HG02973 (cell line): ENCODE results near the gene MYH4.

Experiments
- ATAC-seq: cut with Tn5 transposase; IDR thresholded peaks from one replicate; pipeline ENCODE4 v1.9.1; 2021; ENCODE audit warnings: moderate library complexity; ENCODE audit not compliant: unreplicated experiment

MYH4 gene

DNA sequence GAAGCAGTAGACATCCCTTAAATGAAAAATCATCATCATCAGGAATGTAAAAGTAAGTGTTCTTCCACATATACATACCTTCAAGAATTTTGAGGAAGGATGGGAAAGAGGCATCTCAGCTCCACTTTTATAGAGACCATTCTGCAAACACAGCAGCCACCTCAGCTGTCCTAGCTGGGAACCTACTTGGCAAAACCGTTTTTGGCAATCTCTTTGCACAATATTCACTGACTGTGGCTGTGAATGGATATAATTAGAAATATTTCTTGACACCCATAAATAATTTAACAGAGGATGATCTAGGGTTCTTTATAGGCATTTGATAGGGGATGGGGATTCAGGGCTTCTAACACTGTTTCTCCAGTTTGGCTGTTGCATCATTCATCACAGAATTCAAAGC is at the start of gene MYH4:
MYH4 (minus strand) TSS at position 101 of the 400 bp plus-strand sequence. CDS start 2,814 bp downstream, outside the sequence.
- no peak for ATAC-seq

DNA sequence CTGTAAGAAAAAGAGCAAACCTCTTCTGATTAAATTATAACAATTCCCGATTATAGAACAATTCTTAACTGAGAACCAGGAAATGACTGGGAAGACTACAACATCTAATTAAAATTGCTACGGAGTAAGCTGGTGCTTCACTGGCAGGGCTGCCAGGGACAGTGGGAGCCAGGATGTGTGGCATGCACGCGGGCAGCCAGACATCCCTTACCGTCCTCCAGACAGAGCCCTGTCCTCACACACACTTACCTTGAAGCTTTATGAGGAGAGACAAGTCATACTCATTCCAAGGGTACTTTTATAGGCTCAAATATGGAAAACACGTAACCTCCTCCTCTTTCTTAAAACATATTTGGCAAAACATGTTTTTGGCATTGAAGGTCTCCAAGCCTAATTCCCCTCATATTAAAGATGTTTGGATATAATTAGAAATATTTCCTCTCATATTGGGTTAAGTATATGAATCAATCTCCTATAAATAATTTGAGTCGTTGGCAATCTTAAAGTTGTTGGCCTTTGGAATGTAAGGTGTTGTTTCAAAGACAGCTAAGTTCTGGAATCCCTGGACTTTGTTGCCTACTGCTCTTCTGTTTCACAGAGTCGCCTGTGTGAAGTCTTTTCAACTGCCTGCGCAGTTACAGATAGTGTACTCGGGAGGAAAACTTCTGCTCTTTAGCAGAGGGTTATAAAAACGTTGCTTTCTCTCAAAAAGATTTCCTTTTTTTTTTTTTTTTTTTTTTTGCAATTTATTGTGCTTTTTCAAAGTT is 49.1 kb upstream of the MYH4 start, which contains the start of gene MYH1:
MYH1 (minus strand) TSS at position 272 of the 767 bp plus-strand sequence. CDS start 1,900 bp downstream, outside the sequence.
- no peak for ATAC-seq

DNA sequence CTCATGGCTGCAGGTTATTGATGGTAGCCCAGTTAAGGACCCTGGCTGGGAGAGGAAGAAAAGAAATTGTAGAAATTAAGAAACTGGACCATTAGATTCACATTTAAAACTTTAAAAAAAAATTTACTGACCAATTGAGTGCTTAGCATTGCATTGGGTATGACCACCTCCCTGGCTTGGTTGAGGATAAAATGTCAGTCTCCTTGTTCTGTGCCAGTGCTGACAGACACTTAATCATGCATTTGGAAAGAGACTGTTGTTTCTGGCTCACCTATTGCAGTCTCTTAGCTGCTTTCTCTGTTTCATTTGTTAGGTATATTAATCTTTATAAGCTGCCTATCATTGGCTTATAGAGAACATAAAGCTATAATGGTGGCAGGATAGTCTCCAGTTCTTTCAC is 47.3 kb upstream of the MYH4 start:
- no peak for ATAC-seq

DNA sequence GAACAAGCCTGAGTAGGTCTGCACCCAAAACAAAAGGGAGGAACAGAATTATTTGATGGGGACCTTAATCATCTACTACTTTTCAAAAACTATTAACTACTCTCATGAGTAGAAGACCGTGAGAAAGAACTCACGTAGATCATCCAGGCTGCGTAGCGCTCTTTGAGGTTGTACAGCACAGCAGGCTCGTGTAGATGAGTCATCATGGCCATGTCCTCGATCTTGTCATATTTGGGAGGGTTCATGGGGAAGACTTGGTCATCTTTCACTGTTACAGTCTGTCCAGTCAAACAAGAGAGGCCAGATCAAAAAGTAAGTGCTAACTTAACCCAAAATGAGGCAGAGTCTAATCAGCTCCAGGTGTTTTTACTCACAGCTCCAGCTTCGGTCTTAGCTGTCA is 46.7 kb upstream of the MYH4 start:
- ATAC-seq, result no peak

DNA sequence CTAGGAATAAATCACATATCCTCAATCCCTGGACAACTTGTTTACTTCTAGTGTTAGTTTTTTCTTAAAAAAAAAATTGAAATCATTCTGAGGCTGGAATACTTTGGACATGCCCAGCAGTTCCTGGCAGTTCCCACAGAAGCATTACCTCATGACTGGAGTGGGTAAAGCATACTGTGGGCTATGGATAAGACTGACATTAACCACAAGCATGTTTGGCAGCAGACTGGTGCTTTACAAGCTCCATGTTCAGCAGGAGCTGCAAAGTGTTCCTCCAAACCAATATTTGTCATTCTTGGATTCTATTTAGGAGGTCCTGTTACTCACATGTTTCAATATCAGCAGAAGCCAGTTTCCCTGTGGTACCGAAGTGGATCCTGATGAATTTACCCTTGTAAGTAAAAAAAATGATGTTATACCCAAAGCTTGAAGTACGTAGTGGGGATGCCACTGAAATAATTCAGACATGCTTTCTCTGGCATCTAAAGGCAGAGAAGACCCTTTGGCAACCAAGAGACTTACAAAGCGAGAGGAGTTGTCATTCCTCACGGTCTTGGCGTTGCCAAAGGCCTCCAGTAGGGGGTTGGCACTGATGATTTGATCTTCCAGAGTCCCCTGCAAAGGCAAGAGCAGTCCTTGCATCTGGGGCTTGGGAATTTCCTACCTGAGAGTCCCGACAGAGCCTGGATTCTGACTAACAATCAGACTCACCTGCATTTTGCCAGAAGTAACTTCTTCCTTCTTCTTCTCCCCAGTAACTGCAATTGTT is 44.1 kb upstream of the MYH4 start:
- no peak for ATAC-seq

DNA sequence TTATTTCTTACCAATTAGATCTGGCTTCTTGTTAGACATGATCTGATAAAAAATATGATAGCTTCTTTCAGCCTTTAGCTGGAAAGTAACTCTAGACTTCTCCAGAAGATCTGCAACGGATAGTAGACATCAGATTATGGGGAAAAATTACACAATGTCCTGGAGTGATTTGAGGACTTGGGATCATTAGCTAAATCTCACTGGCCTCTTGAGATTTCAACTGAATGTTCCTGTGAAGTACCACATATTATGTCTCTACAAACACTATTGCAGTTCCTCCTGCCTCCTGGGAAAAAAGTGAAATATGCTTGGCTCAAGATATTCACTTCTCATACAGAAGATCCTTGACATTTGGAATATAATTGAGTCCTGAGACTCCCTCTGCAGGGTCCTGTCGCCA is 43.5 kb upstream of the MYH4 start:
- ATAC-seq, result no peak

DNA sequence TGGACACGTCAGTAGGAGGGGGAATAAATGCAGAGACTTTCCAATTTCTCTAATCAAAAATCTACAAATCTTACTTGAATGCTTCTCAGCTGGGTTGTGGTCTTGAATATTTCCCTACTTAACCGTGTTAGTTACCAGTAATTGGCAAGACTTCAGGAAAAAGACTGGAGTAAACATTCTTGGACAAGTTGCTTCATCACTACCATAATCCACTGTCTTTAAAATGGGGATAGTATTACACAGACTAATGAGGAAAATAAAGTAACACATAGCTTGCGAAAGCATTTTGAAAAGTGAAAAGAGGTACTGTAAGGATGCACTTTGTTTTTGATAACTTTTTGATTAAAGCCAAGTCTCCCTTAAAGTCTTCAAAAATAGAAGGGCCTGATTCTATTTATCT is 30.6 kb upstream of the MYH4 start:
- ATAC-seq, result no peak

DNA sequence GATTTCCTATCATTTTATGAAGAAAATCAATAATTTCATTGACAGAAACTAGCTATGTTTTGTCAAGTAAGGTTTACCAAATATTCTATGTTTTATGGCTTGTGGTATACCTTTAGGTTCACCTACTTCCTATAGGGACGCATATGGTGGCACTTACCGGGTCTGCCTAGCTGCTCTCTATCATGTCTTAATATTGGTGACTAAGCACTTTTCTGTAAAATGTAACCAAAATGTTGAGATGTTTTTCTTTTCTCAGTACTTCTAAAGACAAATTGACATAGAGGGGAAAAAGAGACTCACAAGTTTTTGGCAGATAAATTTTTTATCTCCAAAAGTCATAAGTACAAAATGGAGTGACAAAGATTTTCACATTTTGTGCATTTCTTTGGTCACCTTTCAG is 22.6 kb upstream of the MYH4 start:
- no peak for ATAC-seq

DNA sequence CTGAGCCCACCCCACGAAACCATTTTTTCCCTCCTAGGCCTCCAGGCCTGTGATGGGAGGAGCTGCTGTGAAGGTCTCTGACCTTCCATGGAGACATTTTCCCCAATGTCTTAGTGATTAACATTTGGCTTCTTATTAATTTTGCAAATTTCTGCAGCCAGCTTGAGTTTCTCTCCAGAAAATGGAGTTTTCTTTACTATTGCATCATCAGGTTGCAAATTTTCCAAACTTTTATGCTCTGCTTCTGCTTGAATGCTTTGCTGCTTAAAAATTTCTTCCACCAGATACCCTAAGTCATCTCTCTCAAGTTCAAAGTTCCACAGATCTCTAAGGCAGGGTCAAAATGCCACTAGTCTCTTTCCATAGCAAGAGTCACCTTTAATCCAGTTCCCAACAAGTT is 12.9 kb upstream of the MYH4 start:
- ATAC-seq, result no peak

DNA sequence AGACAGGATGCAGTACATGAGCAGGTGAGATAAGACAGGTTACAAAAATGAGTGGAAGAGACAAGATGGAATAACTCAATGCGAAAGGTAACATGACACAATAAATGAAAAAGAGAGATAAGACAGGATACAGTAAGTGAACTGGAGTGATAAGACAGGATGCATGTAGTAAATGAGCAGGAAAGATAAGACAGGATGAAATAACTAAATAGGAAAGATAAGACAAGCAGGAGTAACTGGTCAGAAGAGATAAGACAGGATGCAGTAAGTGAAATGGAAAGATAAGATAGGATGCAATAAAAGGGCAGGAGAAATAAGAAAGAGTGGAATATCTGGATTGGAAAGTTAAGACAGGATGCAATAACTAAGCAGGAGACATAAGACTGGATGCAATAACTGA is 8.3 kb upstream of the MYH4 start:
- no peak for ATAC-seq

DNA sequence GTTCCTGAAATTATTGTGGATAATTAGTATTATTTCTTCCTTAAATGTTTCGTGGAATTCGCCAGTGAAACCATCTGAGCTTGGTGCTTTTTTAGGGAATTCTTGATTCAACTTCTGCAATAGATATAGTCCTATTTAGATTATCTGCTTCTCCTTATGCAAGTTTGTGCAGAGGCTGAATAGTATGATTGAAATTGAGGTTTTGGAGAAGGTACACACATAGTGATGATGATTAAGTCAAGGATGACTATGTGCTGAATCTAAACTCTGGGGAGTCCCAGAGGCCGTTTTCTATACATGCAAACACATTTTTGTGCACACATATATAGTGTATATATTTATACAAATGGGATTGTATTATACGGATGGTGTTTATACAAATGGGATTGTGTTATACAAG is 5.2 kb upstream of the MYH4 start:
- ATAC-seq, result no peak

DNA sequence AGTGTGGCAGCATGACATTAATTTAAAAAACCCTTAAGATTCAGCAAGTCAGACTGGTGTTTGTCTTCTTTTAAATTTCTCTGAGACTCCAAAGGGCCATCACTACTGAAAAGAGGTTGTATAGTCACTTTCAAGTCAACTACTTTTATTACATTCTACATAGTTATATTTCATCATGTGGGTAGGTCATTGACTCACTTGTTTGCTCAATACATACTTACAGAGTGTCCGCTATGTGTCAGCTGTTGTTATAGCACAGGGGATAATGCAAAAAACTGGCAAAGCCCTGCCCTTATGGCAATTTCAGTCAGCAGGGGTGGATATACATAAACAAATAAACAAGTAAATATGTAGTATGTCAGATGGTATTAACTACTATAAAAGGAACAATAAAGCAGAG is 2.5 kb upstream of the MYH4 start:
- ATAC-seq, result no peak

DNA sequence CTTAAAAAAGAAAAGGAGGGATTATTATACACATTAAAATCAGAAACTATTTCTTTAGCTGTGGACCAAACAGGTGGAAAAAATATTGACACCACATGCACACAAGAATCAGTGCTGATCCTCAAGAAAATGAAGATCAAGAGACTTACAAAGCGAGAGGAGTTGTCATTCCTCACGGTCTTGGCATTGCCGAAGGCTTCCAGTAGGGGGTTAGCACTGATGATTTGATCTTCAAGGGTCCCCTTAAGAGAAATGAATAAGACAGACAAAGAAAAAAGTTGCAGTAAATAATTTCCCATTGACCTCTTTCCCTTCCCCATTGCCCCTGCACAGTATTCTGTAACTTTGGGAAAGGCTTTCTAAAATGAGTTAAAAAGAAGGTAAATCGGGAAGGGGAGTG is 6.0 kb downstream of the MYH4 start:
- no peak for ATAC-seq

DNA sequence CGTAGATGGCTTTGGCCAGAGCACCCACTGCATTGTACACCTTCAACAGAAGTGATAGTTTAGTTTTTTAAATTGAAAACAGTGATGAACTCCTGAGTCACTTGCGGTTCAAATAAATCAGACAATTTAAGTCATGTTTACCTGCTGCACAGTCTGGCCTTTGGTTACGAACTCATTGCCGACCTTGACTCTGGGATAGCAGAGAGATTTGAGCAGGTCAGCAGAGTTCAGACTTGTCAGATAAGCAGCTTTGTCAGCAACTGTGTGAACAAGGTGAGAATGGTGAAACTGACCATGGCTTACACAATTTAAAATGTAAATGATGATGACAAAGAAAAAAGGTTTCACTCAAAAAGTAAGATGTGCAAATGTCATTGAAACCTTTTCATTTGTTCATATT is 9.3 kb downstream of the MYH4 start:
- no peak for ATAC-seq

DNA sequence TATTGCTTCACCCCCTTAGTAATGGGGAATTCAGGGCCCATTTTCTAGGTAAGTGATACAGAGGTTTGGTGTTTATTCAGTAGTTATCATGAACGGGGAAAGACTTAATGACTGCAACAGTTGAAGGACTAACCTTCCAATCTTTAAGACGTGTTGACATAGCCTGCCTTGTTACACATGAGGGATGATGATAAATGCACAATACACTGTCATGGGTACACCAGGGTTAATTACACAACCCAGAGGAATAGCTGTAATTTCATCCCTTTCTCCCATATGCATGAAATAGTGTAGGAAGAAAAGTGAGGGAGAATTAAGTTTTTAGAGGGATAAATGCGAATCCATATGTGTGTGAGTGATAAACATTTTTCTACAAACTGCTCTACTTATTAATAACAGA is 10.7 kb downstream of the MYH4 start:
- ATAC-seq, result no peak

DNA sequence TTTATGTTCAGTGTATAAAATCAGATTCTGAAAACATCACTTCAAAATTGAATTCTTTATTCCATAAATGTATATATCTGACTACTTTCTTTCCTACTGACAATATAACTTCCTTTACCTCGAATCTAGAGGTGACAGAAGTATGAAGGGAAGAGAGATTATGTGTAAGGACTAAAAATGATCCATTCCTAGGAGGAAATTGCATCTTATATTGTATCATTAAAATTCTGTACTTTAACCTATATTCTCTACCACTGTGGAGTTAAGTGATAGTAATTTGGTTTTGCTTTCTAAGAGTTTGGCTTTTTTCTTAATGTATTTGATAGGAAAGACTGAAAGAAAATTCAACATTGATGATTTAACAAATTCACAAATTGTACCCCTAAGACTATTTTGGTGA is 11.4 kb downstream of the MYH4 start:
- ATAC-seq, result no peak

DNA sequence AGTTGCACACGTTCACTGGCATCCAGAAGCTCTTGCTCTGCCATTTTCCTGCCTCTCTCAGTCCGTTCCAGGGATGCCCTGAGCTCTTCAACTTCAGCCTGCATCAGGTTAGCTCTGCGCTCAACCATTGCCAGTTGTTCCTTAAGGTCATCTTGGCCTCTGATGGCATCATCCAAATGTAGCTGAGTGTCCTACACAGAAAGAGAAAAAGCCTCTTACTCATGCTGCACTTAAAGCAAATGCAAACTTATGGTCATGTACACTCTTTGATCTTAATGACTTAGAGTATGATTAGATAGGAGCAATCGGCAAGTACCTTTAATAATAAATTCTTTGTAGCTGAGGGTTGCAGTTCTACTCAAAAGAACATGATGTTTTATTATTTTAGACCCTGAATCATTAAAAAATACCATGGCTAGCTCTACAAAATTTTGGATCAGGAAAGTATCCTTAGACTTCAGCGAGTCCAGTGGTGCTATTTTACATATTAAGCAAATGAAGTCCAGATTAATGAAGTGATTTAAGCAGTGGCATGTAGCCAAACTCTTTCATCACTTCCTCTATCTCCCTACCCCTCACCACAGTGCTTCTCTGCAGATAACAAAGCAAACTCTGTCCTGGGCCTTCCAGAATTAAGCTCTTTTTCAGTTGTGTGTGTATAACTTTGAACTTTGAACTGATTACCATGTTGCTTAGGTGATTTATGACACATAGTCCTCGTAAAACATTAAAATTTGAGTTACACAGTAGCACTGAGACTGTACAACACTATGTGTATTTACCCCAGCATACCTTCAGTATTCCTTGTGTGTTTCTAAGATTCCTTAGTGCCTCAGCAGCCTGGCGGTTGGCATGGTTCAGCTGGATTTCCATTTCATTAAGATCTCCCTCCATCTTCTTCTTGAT is 22.1 kb downstream of the MYH4 start:
- ATAC-seq, result no peak

DNA sequence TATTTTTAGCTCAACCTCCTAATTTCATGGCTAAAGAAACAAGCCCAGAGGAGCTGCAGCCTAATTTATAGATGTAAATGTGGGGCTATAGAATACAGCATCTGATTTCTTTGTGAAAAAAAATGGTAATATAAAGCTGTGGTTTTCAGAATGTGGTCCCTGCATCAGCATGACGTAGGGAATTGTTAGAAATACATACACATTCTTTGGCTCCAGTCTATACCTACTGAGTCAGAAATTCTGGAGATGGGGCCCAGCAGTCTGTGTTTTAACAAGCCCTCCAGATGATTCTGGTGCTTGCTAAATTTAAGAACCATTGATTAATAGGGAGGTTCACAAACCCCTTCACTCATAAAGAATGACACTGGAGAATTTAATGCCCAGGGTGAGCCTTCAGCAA is 29.5 kb downstream of the MYH4 start:
- no peak for ATAC-seq

DNA sequence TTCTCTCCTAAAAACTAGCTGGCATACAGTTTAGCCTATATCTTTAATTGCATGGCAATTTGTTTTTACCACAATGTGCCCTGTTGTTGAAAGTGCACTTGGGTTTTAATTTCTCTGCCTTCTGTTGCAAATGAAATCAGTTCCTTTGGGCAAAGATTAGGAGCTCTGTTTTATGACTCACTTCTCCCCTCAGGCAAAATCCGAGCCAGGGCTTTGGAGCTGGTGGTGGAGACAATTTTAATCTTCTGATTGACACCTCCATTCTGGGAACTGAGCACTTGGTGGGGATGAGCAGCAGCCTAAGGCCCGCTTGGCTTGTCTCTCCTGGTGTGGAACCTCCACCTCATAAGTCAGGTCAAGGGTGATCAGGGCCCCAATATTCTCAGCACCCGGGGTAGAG is 34.3 kb downstream of the MYH4 start:
- ATAC-seq, result no peak

DNA sequence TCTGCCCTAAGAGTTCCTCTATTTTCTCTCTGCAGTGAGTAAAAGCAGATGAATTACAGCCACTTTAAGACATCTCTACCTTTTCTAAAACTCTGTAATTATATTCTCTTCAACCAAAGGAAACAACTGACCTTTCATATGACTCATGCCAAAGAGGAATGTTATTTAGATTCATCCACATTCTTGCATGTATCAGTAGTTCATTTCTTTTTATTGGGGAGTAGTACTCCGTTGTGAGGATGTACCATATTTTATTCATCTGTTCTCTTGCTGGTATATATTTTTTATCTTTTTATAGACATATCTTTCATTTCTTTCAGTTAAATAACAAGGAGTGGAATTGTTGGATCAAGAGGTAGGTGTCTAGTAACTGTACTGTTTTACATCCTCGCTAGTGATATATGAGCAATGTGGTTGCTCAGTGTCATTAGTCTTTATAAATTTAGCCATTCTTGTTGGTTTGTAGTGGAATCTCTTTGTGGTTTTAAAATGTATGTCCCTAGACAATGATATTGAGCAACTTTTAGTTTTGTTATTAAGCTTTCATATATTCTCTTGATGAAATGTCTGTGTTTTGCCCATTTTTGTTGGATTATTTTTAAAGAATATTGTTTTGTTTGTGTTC is 39.8 kb downstream of the MYH4 start:
- ATAC-seq, result no peak

DNA sequence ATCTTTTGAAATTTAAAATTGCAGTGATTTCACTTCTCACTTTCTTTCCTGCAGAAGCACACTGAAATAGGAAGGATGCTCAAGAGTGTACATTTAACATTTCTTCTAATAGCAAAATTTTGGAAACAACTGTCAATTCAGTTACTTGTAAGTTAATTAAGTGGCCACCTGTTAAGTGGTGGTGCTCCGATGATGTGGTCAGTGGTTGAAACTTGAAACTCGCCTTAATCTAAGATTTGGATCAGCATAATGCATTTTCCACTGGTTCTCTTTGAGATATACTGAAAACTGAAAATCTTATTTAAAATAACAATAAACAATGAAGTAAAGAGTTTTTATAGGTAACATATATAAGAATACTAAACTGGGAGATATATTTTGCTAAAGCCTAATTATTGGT is 40.6 kb downstream of the MYH4 start:
- no peak for ATAC-seq
